ENCODE results near the gene TMTC4. TPM values are rescaled to one million over a fixed set of nuclear protein-coding genes. Genes with fewer than 3 reads are reported as not detected.
A peak's percentile ranks its signal among the peaks of the same experiment; 100 is the strongest.

Gene TMTC4
- total RNA-seq, 1 experiment from 2014 or later, result 28.1 TPM

- Histone ChIP-seq H2AFZ (ENCODE audit: low read length) (no peak overlapping the region), H3T11ph (ENCODE audit: low read length) (no peak overlapping the region), H3K27ac (ENCODE audit: insufficient read length, low read depth, low read length) (no peak overlapping the region), H3K4me2 (ENCODE audit: insufficient read depth, insufficient read length, low read length) (no peak overlapping the region), H2BK120ac (ENCODE audit: low read depth, low read length, poor library complexity, severe bottlenecking) (no peak overlapping the region), H2BK5ac (ENCODE audit: insufficient read length, low read length) (no peak overlapping the region), H4K8ac (replicated peaks; ENCODE audit: insufficient read length, low read depth, low read length) (no peak overlapping the region), H2AK5ac (ENCODE audit: insufficient read length, low read length) (no peak overlapping the region), H3K23ac (ENCODE audit: insufficient read length, low read depth, low read length) (no peak overlapping the region), H3K79me2 (ENCODE audit: insufficient read depth, low read length) (no peaks in the 10 kb centered on the region), H3K27me3 (ENCODE audit: insufficient read depth, low read length) (no peaks in the 10 kb centered on the region), H3K79me1 (ENCODE audit: insufficient read depth, low read depth, low read length, poor library complexity, severe bottlenecking) (no peaks in the 10 kb centered on the region), H4K20me1 (ENCODE audit: control insufficient read depth, insufficient read depth, insufficient read length) (no peaks in the 10 kb centered on the region), H2BK12ac (ENCODE audit: insufficient read length, low read depth, low read length) (no peak overlapping the region), H3K9me3 (ENCODE audit: control insufficient read depth, low read depth, low read length) (no peaks in the 10 kb centered on the region), H3K23me2 (ENCODE audit: insufficient read length, low read depth, low read length, poor library complexity, severe bottlenecking) (no peaks in the 10 kb centered on the region), H3K14ac (ENCODE audit: insufficient read depth, low read length) (no peak overlapping the region), H4K5ac (ENCODE audit: insufficient read length, low read depth, low read length) (no peak overlapping the region), H4K91ac (ENCODE audit: insufficient read length, low read depth, low read length) (no peak overlapping the region), H3K9ac (ENCODE audit: extremely low read depth, insufficient read length, low read length) (no peak overlapping the region), H3K18ac (ENCODE audit: insufficient read length, low read depth, low read length) (no peak overlapping the region), H2BK20ac (ENCODE audit: low read depth, low read length, poor library complexity, severe bottlenecking) (no peak overlapping the region), H3K4ac (ENCODE audit: low read depth, low read length) (no peak overlapping the region), H3K56ac (ENCODE audit: insufficient read length, low read depth, low read length) (no peak overlapping the region), H2BK15ac (ENCODE audit: low read depth, low read length) (no peak overlapping the region), H3K4me1 (ENCODE audit: insufficient read depth, low read length) (no peaks in the 10 kb centered on the region)
- DNase-seq, result no peak
- H3K4me1 Mint-ChIP-seq, result peaks cover 9 to 10% of the 10 kb centered on the region in 2 experiments
- TF ChIP-seq, protein P1, sequence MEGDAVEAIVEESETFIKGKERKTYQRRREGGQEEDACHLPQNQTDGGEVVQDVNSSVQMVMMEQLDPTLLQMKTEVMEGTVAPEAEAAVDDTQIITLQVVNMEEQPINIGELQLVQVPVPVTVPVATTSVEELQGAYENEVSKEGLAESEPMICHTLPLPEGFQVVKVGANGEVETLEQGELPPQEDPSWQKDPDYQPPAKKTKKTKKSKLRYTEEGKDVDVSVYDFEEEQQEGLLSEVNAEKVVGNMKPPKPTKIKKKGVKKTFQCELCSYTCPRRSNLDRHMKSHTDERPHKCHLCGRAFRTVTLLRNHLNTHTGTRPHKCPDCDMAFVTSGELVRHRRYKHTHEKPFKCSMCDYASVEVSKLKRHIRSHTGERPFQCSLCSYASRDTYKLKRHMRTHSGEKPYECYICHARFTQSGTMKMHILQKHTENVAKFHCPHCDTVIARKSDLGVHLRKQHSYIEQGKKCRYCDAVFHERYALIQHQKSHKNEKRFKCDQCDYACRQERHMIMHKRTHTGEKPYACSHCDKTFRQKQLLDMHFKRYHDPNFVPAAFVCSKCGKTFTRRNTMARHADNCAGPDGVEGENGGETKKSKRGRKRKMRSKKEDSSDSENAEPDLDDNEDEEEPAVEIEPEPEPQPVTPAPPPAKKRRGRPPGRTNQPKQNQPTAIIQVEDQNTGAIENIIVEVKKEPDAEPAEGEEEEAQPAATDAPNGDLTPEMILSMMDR (conservative IDR thresholded peaks at IDR 0.05), result no peak
- H3K27ac Mint-ChIP-seq, result peak overlapping the region in 1 of 3 experiments; percentile 46; a peak in 1 of 7 replicates
- no peak overlapping the region for H3K4me3 Mint-ChIP-seq
- no CpG with 5 or more reads among the region's 4 CpGs for WGBS (ENCODE audit: extremely low coverage, insufficient read length, low lambda C conversion rate)
- no peaks in the 10 kb centered on the region for H3K9me3 Mint-ChIP-seq
- H3K36me3 Mint-ChIP-seq (ENCODE audit: insufficient read depth in 1 of 3, low read depth in 3 of 3), result peaks cover 12 to 30% (median 16%) of the 10 kb centered on the region in 3 experiments
- no peaks in the 10 kb centered on the region for H3K27me3 Mint-ChIP-seq (ENCODE audit: low read depth)
These were observed 26.2 kb downstream of the TMTC4 start for GRCh38 chr13:100648354-100648753.
